ENCODE measurements around the gene GP5.

The GP5 gene

GRCh38 chr3:194374935-194375334 is 24.1 kb downstream of the GP5 start:
- no peak for DNase-seq

- DNase-seq, result no peak
Measured at GRCh38 chr3:194373899-194374298, 25.2 kb downstream of the GP5 start.

DNA sequence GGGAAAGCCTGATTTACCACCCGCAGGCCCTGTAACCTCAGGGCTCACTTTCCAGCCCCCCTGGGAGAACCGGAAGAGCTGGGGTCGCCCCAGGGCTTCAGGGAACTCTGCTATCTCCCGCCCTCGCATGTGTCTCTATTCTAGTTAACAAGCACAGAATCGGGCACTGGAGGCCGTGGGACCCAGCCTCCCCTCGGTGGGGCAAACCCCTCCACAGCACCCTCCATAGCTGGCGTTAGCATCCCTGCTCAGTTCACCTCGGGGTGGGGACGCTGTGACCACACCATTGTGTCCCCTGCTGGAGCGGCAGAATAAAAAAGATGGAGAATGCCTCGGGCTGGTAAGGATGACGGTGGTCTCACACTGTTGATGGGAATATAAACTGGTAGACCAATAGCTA is 26.0 kb downstream of the GP5 start:
- DNase-seq, result no peak

DNA sequence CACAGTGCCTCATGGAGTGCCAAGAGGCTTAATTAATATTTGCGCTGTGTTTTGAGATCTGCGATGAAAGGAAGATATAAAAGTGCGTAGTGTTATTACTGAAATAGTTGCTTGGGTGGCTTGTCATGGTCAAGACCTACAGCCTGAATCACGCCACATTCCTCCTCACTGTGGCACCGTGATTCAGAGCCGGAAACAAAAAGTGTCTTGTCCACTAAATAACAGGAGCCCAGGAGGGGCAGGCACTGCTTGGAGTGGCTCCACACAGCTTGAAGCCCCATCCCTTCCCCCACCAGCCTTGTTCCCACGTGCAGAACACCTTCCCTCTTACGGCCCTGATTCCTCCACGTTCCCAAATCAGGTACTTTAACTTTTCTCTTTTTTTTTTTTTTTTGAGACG is 28.3 kb downstream of the GP5 start:
- no peak for DNase-seq

GRCh38 chr3:194369522-194370279 is 29.4 kb downstream of the GP5 start, which contains the start of gene LRRC15:
Gene LRRC15 (minus strand): TSS chr3:194369743. CDS start chr3:194361043, 8,700 bp downstream.
- DNase-seq, result no peak

- DNase-seq, result no peak
Measured at GRCh38 chr3:194368918-194369317, 30.1 kb downstream of the GP5 start.

DNA sequence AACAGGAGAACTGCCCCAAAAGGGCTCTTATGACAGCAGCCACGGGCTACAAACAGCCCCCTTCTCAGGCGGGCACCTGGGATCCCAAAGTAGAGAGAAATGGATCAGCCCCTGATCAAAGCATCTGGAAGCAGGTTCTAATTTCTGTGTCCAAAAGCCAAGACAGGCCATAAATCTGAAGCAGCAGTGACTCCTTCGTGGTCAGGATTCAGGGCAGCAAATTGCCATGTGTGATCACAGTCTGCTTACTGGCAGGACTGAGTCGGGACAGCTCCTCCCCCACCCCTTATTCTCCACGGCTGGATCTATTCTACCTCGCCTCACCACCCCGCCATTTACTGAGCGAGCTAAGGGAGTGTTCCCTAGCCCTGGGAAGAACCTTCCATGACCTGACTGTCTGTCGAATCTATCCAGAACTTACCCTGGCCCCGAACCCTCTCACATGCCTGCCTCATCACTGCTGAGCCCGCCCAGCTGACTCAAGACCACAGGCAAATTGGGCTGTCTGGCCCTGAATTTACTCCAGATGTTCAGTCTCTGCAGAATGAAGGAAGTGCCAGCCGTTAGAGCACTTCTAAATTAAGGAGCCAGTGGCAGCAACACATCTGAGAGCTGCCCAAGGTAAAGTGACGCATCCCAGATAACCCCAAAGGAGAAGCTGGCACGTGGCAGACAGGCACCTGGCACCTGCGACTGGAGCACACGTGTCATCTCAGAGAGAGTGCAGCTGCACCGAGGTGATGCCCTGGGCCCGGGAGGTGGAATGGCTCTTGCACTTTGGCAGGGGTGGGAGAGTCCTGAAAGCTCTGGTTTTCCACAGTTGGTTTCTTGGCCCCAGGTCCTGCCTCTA is 30.8 kb downstream of the GP5 start:
- DNase-seq, result no peak

- no peak for DNase-seq
Measured at GRCh38 chr3:194365978-194366490, 33.0 kb downstream of the GP5 start.

DNA sequence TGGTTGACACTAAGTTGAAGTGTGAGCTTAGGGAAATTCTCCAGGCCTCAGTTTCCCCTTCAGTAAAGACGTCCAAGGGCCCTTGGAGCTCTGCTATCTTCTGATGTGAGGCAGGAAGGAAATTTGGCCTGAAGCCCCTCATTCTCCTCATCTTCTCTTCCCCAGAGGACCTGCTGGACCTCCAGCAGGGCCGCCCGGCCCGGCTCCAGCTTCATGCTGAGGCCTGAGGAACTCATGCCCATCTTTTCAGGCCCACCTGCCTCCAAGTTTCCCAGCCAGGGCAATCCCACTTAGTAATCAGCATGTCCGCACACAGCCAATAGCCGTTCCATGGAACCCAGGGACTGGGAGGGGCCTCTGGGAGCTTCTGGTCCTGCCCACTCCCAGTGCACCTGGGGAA is 33.5 kb downstream of the GP5 start:
- DNase-seq, result no peak

DNA sequence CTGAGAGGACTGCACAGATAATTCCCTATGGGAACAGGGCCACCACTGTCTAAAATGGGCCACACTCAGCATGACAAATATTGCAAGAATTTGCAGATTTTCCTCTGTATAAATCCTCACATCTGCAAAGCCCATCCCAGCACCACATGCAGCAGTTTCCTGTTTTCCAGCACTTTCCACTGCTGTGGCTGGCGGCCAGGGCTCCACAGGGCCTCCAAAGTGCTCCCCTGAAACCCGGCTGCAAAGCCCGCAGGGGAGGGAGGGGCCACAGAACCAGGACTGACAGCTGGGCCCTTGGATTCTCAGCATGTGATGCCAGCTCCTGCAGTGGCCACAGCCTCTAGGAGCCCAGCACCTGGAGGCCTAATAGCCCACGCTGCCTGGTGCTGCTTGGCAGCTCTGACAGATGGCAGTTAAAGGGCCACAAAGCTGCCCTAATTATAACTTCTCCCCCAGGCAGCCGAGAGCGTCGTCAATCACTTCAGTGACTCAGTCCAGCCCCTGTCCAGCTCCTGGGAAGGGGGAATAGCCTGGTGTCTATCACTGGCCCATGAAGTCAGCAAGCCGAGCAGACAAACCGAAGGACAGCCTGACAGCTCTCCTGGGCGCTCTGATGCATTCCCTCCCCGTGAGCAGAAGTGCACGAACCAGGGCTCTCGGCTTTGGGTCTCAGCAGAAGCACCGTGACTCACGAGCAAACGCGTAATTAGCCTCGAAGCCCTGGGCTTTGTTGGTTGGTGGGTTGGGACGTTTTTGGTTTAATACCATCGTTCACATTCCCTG is 34.2 kb downstream of the GP5 start:
- no peak for DNase-seq

- no peak for DNase-seq
Measured at GRCh38 chr3:194364314-194364651, 34.8 kb downstream of the GP5 start.

DNA sequence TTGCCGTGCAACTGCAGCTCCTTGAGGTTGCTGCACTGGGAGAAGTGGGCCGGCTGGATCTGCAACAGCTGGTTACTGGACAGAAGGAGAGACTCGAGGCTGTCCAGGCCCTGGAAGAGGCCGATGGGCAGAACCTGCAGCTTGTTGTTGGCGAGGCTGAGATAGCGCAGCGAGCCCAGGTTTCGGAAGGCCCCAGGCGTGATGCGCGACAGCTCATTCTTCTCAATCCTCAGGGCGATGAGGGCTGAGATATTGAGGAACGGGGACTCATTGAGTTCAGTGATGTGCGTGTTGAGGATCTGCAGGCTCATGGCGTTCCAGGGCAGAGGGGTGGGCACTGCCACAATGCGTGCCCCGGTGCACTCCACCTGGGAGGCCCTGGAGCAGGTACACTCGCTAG is 38.5 kb downstream of the GP5 start:
- no peak for DNase-seq

DNA sequence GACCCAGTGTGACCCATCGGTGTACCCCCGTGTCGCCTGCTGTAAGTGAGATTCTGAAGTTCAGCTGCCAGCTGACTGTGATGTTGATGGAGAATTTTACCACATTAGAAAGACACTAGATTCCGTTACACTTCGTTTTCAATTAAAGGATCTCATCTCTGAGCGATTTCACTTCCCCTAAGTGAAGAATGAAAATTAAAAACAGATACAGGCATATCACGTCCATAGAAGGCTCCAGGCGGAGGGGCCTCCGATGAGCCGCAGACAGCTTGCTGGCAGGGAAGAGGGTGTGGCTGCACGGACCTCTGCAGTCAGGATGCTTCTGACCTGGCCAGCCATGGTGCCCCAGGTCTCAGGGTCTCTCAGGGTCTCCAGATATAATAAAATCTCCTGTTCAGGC is 41.4 kb downstream of the GP5 start:
- no peak for DNase-seq

DNA sequence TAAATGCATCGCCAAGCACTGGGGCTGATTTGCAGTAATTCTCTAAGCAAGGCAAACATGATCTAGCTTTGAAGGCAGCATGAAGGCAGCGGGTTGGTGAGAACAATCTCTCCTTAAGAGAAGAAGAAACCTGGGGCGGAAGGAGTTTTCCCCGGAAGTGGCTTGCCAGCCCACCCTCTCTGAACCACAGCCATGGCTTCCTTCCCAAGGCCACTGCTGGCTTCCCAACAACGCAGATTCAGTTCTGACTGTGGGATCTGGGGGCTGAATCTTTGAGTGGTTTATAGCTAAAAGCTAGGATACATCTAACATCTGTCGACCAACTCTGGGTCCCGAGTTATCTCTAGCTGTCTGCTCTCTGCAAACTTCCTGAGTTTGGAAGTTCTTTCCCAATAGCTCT is 43.7 kb downstream of the GP5 start:
- no peak for DNase-seq

DNA sequence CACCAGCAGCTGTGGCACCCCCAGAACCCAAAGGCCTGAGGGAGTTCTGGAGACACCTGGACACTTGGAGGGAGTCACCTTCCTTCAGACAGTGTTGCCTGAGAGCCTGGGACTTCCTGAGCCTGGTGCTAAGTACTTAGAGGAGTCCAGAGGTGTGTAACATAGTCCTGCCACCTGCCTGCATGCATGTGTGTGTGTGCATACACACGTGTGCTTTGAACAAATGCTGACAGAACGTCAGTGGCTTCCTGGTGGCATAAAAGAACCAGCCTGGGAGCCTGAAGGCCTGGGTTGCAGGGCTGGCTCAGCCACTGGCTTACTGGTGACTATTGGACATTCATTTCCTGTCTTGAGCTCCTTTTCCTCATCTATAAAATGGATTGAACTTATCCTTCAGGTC is 44.8 kb downstream of the GP5 start:
- DNase-seq, result no peak

DNA sequence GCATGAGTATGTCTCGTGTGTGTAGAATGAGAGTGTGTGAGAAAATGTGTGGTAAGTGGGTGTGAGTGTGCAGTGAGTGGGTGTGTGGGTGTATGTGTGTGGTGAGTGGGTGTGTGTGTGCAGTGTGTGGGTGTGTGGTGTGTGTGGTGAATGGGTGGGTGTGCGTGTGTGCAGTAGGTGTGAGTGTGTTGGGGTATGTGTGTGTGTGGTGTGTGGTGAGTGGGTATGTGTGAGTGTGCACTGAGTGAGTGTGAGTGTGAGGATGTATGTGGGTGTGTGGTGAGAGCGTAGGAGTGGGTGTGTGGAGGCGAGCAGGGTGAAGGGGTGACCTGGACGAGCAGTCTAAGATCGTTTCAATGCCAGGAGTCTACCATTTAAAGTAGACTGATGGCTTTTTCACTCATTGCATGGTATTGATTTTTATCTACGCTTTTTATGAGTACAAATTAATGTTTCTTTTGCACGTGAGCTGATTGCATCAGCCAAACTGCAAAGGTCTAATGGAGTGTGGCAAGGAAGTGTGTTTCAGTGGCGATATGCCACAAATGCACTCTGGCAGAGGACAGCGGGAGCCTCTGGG is 46.3 kb downstream of the GP5 start:
- DNase-seq, result no peak

DNA sequence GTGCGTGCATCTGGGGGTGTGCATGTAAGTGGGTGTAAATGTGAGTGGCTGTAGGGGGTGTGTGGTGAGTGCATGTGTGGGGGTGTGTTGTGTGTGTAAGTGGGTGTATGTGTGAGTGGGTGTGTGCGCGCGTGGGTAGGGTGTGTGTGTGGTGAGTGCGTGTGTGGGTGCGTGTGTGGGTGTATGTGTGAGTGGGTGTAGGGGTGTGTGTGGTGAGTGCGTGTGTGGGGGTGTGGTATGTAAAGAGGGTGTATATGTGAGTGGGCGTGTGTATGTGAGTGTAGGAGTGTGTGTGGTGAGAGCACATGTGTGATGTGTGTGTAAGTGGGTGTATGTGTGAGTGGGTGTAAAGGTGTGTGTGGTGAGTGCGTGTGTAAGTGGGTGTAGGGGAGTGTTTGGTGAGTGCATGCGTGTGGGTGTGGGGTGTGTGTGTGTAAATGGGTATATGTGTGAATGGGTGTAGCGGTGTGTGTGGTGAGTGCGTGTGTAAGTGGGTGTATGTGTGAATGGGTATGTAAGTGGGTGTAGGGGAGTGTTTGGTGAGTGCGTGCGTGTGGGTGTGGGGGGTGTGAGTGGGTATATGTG is 47.0 kb downstream of the GP5 start:
- no peak for DNase-seq

DNA sequence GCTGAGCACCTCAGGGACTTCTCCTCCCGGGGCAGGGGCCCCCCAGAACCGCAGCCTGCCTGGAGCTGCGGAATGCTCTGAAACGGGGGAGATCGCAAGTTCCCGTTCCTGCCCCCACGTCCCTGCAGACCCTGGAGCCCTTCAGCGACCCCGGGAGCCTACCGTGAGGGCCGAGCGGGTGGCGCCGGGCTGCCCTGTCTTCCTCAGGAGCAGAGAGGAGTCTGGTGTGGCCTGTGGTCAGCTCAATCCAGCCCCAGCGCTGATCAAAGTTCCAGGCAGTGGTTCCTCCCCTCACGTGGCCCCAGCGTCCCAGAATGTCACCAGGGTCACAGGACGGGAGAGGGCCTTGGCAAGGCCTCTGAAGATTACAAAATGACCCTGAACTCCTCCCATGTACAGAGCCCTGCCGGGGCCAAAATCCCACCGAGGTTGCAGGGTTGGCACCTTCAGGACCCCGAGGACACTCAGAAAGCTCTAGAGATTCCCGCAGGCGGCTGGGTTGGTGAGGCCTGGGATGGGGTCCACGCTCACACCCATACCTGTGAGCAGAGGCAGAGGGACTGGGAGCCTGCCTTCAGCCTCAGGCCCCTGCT is 47.9 kb downstream of the GP5 start, which contains the start of gene CPN2:
TSS of gene CPN2 (minus strand) at position 249 of the 593 bp plus-strand sequence. CDS start 8,626 bp downstream, outside the sequence.
- DNase-seq, result no peak

DNA sequence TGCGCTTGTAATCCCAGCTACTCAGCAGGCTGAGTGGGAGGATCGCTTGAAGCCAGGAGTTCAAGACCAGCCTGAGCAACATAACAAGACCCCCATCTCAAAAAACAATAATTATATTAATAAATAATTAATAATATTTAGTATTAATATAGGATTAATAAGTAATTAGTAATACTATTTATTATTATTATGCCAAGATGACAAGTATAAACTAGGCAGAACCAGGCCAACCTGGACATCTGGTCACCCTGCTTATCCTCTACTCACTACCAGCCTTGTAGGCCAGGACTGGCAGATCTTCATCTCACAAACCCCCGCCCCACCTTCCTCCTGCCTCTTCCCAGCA is 48.4 kb downstream of the GP5 start:
- no peak for DNase-seq

DNA sequence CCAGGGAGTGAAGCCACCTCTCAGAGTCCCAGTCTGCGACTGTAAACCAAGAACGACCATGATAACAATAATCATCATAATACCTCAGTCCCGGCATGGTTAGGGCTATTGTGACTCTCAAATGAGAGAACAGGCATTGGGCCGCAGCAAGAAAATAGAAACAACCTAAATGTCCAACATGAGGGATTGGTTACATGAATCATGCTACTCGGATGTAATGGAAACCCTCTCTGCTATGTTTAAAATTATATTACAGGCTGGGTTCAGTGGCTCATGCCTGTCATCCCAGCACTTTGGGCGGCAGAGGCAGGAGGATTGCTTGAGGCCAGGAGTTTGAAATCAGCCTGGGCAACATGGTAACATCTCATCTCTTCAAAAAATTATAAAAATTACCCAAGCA is 50.7 kb downstream of the GP5 start:
- no peak for DNase-seq

DNA sequence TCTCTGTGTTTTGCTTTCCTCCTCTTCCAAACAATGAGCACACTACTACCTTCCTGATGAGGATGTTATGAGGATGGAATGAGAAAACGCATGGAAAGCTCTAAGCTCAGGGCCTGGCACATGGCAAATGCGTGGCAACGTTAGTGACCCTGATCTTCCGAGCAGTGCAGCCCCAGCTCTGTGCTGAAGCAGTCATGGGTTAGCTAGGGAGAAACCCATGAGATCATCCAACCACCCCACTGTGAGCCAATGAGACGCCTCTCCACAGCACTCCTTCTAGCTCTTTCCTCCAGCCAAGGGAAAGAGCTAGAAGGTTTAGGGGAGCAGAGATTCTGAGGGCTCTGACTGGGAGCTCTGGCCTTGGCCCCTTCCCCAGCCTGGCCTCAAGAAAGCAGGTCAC is 52.4 kb downstream of the GP5 start:
- DNase-seq, result no peak

GRCh38 chr3:194346035-194346434 is 53.0 kb downstream of the GP5 start:
- DNase-seq, result no peak

All from hematopoietic multipotent progenitor cell treated with erythropoietin and hydrocortisone succinate and interleukin-3 and kit ligand, for 6 days (in vitro differentiated cells).